HG03060 (cell line): ENCODE results near the gene E2F1.
"Not testable (repeated sequence)": the region's sequence is repeated elsewhere in the genome, so short reads cannot be mapped to it uniquely, and the experiment has no call there.

Experiments
- ATAC-seq: cut with Tn5 transposase; IDR thresholded peaks from one replicate; pipeline ENCODE4 v1.9.1; 2021; ENCODE audit warnings: low read depth, moderate number of reproducible peaks; ENCODE audit not compliant: unreplicated experiment

E2F1 gene

DNA sequence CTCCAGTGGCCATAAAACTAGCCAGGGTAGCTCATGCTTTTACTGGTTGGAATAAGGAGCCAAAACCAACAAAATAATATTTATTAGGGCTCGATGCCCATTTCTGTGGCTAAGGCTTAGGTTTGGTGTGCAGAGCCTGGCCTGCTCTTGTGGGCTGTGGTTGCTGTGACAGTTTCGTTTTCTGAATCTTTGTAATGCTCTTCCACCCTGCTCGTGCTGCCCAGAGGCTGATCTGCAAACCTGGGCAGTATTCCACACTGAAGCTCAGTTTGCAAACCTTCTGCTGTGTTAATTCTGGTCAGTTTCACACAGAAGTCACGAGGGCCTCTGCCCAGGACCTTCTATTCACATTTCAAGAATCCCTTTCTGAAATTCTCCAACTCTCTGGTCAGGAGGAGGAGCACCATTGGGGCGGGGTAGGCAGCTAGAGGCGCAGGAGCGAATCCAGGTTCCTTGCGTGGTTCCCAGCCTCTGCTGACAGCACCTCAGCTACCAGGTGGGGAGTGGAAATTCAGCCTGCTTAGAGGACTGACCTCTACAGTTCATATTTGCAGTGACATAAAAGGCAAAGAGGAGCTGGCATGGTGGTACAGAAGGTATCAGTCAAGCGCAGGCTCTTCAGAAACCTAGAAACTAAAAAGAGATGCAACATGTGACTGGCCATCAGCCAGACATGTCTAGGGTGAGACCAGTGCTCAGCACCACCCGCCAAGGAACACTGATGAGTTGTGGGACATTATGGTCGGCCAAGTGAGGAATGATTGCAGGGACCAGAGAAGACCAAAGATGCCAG is 38.4 kb downstream of the E2F1 start:
- ATAC-seq: no peak

DNA sequence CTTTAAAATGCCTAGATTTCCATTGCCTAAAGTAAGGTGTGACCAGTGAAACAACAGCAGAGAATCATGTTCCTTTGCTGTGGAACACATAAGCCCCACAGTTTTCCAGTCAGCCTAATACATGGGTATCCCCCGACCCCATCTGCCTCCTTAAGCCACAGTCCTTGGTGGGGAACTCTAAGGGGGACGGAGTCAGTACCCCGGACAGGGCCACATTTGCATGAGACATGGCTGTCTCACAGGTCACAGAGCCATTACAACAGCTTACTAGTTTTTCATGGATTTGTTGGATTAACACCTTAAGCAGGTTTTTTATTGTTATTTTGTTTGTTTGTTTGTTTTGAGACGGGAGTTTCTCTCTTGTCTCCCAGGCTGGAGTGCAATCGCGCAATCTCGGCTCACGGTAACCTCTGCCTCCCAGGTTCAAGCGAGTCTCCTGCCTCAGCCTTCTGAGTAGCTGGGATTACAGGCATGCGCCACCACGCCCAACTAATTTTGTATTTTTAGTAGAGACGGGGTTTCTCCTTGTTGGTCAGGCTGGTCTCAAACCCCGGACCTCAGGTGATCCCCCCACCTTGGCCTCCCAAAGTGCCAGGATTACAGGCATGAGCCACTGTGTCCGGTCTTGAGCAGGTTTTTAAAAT is 39.1 kb downstream of the E2F1 start:
- ATAC-seq: not testable (repeated sequence)

DNA sequence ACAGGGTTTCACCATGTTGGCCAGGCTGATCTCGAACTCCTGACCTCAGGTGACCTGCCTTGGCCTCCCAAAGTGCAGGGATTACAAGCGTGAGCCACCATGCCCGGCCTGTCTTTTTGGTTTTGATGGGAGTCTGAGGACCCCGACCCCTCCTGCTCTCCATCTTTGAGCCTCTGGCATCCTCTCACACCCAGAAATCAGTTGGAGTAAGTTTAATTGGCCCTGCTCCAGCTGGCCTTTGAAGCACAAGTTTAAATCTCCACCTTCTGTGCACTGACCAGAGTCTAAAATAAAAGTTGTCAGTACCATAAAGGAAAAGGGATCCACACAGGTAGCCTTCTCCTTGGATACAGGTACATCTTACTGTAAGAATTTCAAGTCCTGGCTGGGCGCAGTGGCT is 40.0 kb downstream of the E2F1 start:
- no peak for ATAC-seq

DNA sequence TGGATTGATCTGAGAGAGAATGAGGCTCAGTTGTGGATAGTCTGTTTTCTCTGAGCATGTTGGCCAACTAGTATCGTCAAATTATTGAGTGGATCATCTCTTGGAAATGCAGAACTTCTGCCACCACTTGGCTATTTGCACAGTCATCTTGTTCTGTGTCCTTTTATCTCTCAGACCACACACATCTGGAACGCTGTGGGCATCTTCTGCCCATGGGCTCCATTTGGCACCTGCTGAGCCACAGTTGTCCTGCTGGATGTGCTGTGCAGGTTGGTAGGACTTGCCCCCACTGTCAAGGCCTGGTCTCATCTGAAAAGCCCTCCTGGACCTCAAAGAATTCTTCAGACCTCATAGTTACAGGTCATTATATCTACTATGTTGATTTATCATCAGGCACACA is 40.8 kb downstream of the E2F1 start:
- ATAC-seq: no peak

DNA sequence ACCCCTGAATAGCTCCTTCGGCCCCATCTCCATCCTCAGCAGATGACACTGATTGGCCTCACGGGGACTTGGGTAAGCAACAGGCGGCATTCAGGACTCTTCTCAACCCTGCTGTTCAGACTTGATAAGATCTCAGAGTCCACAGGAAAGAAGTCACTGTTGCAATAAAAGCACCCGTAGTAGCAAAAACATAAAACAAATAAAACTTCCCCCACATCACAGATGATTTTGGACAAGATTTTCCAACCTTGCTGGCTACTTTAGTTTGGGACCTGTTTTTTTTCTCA is 41.2 kb downstream of the E2F1 start:
- ATAC-seq: no peak

DNA sequence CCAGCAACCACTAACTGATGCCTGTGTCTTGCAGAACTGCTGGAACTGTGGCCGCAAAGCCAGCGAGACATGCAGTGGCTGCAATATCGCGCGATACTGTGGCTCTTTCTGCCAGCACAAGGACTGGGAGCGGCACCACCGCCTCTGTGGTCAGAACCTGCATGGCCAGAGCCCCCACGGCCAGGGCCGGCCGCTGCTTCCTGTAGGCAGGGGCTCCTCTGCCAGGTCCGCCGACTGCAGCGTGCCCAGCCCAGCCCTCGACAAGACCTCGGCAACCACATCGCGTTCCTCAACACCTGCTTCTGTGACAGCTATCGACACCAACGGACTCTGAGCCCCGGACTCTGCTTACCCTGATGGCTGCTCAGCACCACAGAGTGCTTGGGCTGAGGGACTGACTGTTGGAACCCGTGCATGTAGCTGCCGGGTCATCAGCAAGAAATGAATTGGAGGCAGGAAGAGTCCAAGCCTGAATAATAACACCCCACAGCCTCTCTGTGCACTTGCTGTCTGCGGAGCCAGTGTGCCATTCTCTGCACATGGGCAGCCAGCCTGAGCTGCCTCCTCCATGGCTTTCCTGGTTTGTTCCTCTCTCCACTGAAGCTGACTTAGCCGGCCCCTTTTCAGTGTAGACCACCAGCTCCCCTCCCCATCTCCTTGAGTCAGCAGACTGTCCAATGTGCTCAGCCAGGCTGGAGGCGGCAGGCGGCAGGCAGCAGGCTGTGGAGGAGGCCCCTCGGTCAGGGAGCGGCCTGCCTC is 41.7 kb downstream of the E2F1 start:
- no peak for ATAC-seq

DNA sequence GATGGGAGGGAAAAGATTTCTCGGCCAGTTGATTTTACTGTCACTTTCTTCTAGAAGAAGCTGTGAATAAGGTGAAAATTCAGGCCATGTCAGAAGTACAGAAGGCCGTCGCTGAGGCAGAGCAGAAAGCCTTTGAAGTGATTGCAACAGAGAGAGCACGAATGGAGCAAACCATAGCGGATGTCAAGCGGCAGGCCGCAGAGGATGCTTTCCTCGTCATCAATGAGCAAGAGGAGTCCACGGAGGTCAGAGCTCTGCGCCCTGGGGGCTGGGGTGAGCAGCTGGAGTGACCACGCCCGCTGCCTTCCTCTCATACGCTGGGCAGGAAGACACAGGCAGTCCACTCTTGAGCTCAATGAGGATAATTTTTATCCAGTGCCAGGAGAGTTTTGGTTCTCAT is 45.9 kb downstream of the E2F1 start:
- no peak for ATAC-seq

DNA sequence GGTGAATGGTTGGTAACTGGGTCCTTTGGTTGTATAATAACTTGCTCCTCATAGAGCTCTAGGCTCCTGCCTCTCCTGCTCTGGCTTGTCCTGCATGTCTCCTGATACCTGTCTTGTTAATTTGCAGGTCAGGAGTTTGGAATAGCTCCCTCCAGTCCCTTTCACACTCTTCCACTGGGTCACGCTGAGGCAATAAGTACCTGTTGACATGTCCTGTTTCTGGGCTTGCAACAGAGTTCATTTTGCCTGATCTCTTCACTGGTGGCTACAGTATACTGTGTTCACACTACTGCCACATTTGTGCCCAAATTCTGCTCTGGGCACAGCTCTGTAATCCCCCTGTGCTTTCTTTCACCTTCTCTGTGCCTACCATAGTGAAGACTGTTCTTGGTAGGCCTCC is 49.4 kb downstream of the E2F1 start:
- ATAC-seq: no peak

DNA sequence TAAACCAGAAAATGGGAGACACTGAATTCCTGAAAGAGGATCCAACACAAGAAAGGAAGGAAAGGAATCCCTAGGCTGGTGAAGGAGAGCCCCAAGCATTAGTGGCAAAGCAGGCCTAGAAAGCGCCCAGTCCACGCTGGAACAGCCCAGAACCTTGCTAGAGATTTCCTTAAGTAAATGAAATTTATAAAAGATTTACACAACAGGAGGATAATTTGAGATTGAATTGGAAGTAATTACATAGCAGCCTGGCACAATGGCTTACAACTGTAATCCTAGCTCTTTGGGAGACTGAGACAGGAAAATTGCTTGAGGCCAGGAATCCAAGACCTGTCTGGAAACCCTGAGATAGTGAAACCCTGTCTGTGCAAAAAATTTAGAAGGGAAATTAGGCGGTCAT is 50.8 kb downstream of the E2F1 start:
- ATAC-seq: no peak

DNA sequence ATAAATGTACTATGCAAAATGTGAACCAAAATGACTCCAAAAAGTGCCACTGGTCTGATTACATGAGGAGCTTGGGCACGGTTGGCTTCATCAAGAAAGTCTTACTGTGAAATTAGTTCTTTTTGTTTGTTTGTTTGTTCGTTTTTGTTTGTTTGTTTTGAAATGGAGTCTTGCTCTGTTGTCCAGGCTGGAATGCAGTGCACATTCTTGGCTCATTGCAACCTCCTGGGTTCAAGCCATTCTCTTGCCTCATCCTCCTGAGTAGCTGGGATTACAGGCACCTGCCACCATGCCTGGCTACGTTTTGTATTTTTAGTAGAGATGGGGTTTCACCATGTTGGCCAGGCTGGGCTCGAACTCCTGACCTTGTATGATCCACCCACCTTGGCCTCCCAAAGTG is 54.3 kb downstream of the E2F1 start:
- ATAC-seq: not testable (repeated sequence)

DNA sequence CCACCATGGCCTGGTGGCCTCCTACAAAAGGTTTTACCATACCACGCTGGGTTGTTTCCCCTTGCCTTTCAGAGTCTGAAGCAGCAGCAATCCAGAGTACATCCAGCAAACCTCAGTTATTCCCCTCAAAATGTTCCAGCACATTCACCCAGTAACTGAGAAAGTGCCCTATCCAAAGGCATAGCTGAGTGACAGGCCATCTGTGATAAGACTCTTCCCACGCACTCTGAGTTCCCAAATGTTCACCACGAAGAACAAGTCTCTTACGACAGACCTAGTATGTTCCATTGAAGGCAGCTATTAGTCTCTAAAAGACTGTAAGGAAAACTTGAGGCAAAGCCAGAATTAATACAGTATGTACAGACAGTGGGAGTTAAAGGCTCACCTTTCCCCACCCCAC is 55.7 kb downstream of the E2F1 start:
- ATAC-seq: no peak

DNA sequence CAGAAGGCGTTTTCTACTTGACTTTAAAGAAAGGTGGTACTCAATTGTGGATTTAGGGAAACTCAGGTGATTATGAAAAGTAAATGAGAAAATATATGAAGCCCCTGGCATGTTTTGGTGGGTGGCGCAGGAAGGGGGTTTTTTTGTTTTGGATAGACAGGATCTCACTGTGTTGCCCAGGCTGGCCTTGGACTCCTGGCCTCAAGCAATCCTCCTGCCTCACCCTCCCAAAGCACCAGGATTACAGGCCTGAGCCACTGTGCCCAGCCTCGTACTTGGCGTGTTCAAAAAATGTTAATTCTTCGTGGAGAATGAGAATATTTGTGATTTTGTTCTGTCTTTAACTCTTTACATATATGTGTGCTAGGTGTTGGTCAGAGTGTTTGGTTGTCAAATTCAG is 56.2 kb downstream of the E2F1 start:
- ATAC-seq: no peak

DNA sequence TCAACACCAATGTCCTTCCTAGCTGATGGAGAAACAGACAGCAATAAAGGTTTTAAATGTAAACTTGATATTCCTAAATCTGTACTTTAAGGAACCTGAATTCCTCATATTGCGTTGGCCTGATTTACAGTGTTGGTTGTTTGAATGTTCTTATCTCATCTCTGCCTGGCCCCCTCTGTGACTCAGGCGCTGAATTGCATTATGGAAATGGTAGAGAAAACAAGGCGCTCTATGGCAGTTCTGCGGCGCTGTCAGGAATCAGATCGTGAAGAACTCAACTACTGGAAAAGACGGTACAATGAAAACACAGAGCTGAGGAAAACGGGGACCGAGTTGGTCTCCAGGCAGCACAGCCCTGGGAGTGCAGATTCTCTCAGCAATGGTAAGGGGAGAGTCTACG is 56.7 kb downstream of the E2F1 start:
- ATAC-seq: no peak

DNA sequence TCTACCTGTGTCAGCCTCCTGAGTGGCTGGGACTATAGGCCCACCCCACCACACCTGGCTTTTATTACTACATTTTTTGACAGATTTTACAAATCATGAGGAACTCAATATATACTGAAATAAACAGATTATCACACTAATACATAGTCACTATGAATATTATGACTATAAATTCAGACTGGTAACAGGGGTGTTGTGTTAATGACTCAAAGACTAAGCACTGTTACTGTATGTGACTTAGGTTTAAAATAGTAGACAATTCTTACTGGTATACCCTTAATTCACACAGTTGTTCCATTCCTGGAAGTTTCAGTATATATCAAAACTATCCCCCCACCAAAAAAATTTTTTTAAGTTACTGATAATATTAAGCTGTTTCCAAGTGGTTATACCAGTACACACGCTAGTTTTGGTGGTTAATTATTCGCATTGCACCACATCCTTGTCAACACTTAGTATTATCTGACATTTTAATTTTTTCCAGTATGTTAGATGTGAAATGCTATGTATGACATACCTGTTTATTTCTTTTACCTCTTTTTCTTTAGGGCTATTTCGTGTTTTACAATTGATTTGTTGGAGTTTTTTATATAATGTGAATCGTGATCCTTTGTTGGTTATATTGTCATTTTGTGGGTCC is 58.5 kb downstream of the E2F1 start:
- ATAC-seq: no peak

DNA sequence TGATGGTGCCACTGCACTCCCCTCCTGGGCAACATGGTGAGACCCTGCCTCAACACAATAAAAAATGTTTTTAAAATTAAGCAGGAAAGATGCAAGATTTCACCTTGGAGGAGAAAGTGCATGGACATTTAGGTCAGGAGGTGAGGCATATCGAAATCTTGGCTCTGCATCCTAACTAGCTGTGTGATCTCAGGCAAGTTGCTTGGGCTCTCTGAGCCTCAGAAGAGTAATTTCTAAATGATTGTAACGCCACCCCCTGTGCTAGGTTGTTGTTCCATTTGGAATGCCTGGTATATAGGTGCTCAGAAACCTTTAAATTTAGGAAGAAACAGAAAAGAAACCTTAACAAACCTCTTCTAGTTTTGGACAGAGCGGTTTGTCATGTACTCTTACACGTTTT is 60.0 kb downstream of the E2F1 start:
- no peak for ATAC-seq
